Activated CD4-positive, alpha-beta T cell treated with anti-CD3 and anti-CD28 coated beads for 36 hours (primary cell): Measurements from ENCODE around the gene SPATA25. TPM values are rescaled to one million over a fixed set of nuclear protein-coding genes. Genes with fewer than 3 reads are reported as not detected.

Source experiments
- ATAC-seq: fragments of 200-7000 bp; cut with Tn5 transposase; one replicate; pipeline ENCODE4 v1.10.0; 2021; ENCODE audit warnings: mild to moderate bottlenecking, moderate library complexity
- CTCF ChIA-PET: fragments of 350-600 bp; sonication (Branson Sonifier 250); formaldehyde crosslinking; loops from one replicate; lab custom pipeline; 2021; ENCODE audit warnings: antibody characterized with exemption; lab: Charles Lee
- POLR2A ChIA-PET: fragments of 350-600 bp; sonication (Branson Sonifier 250); formaldehyde crosslinking; loops from one replicate; lab custom pipeline; 2021; ENCODE audit warnings: antibody characterized with exemption, inconsistent platforms; lab: Charles Lee
- DNase-seq: peaks from one replicate; pipeline ENCODE4 v3.0.0-alpha.2; 2020
- H3K27ac Mint-ChIP-seq: one replicate; pipeline ENCODE4 v1.8.0; 2021; ENCODE audit warnings: mixed read lengths
- H3K27me3 Mint-ChIP-seq: one replicate; pipeline ENCODE4 v1.8.0; 2021; ENCODE audit warnings: mixed read lengths
- H3K36me3 Mint-ChIP-seq: one replicate; pipeline ENCODE4 v1.8.0; 2021; ENCODE audit warnings: low read depth, mixed read lengths
- H3K4me1 Mint-ChIP-seq: one replicate; pipeline ENCODE4 v1.8.0; 2021; ENCODE audit warnings: mixed read lengths
- H3K4me3 Mint-ChIP-seq: one replicate; pipeline ENCODE4 v1.8.0; 2021; ENCODE audit warnings: mild to moderate bottlenecking, moderate library complexity, mixed read lengths
- H3K9me3 Mint-ChIP-seq: one replicate; pipeline ENCODE4 v1.8.0; 2021; ENCODE audit warnings: low read depth, mixed read lengths
- intact Hi-C, 2 experiments: fragments of 100-400 bp; cut with DNase I in 1 of 2; cut with micrococcal nuclease in 1 of 2; formaldehyde crosslinking; loops; one replicate each; pipeline versions ENCODE4 v1.14.2 to v1.15.1; 2022 to 2024; cut with DNase I, micrococcal nuclease
- total RNA-seq, 2 experiments: library from RNA; stranded (reverse); gene quantifications; one replicate each; pipeline ENCODE4 v1.2.3, GENCODE V29; 2021

Gene SPATA25
- total RNA-seq, 2 experiments from 2014 or later = 0.66 to 1.0 TPM

GRCh38 chr20:45912344-45912682 lies 24.9 kb upstream of the SPATA25 start:
- intact Hi-C loops = no loop called here
- H3K9me3 Mint-ChIP-seq = no peaks in the 10 kb centered on the region
- H3K27me3 Mint-ChIP-seq = peaks cover 21% of the 10 kb centered on the region
- H3K4me1 Mint-ChIP-seq = peaks cover 16% of the 10 kb centered on the region
- DNase-seq = no peak
- H3K27ac Mint-ChIP-seq = no peak overlapping the region
- POLR2A ChIA-PET = no interaction called here
- CTCF ChIA-PET = no interaction called here
- H3K4me3 Mint-ChIP-seq = peak overlapping the region; percentile 68
- ATAC-seq = no peak
- H3K36me3 Mint-ChIP-seq = no peaks in the 10 kb centered on the region

GRCh38 chr20:45911486-45912343 lies 24.3 kb upstream of the SPATA25 start, which contains the start of gene PLTP:
TSS of gene PLTP (minus strand) at chr20:45912155. CDS start at chr20:45911452, 703 bp downstream.
- Mint-ChIP-seq H3K4me1 (peaks cover 16% of the 10 kb centered on the region), H3K27ac (peak within 1 kb of the TSS; percentile 71), H3K9me3 (no peaks in the 10 kb centered on the region), H3K27me3 (peaks cover 19% of the 10 kb centered on the region), H3K36me3 (no peaks in the 10 kb centered on the region), H3K4me3 (peak within 1 kb of the TSS; percentile 68)
- peak; percentile 50 for DNase-seq
- ATAC-seq = no peak
- CTCF ChIA-PET = interaction anchor here (1.0 to 1.1 kb wide), 2 partner anchors 23 to 61 kb away, joined by 3 to 5 read pairs; no protein-coding TSS in a partner anchor
- POLR2A ChIA-PET = no interaction called here
- intact Hi-C loops = loop anchor here (1.0 kb wide), 6 partner anchors 20 to 453 kb away; partner anchors contain the start of genes ACOT8 (in 2 of the 2), ZSWIM3 (in 2 of the 2), CTSA (in 1 of the 2) and NEURL2 (in 1 of the 2)

- H3K4me3 Mint-ChIP-seq = peak overlapping the region; percentile 68
- H3K4me1 Mint-ChIP-seq = peaks cover 16% of the 10 kb centered on the region
- no peaks in the 10 kb centered on the region for H3K36me3 Mint-ChIP-seq
- DNase-seq = peak; percentile 98
- H3K27me3 Mint-ChIP-seq = peaks cover 12% of the 10 kb centered on the region
- H3K27ac Mint-ChIP-seq = peak overlapping the region; percentile 80
- no peaks in the 10 kb centered on the region for H3K9me3 Mint-ChIP-seq
- peak; percentile 92 for ATAC-seq
- ChIA-PET CTCF (interaction anchor here (0.7 to 1.5 kb wide), 5 partner anchors 9 to 112 kb away, joined by 3 to 5 read pairs (median 3); no protein-coding TSS in a partner anchor), POLR2A (interaction anchor here (0.7 kb wide), 1 partner anchor 33 kb away, joined by 5 read pairs; no protein-coding TSS in a partner anchor)
- intact Hi-C loops = loop anchor here (1.0 kb wide), 7 partner anchors 20 to 453 kb away; partner anchors contain the start of genes ACOT8 (in 2 of the 2), UBE2C (in 2 of the 2), ZSWIM3 (in 2 of the 2) and CTSA (in 1 of the 2)
Measured at GRCh38 chr20:45910670-45911485, 23.5 kb upstream of the SPATA25 start.

- Mint-ChIP-seq H3K27me3 (peaks cover 12% of the 10 kb centered on the region), H3K27ac (no peak overlapping the region), H3K4me3 (peak overlapping the region; percentile 68), H3K4me1 (peaks cover 16% of the 10 kb centered on the region), H3K9me3 (no peaks in the 10 kb centered on the region), H3K36me3 (no peaks in the 10 kb centered on the region)
- intact Hi-C loops = loop anchor here (1.0 kb wide), 3 partner anchors 25 to 98 kb away; partner anchors contain the start of genes UBE2C (in 1 of the 2) and ZSWIM1 (in 1 of the 2)
- ATAC-seq = no peak
- ChIA-PET CTCF (interaction anchor here (1.1 to 1.5 kb wide), 3 partner anchors 21 to 111 kb away, joined by 3 to 5 read pairs (median 4); no protein-coding TSS in a partner anchor), POLR2A (interaction anchor here (0.7 kb wide), 1 partner anchor 34 kb away, joined by 5 read pairs; no protein-coding TSS in a partner anchor)
- DNase-seq = no peak
Measured at GRCh38 chr20:45909817-45910669, 22.6 kb upstream of the SPATA25 start.

GRCh38 chr20:45909336-45909808 lies 21.9 kb upstream of the SPATA25 start:
- Mint-ChIP-seq H3K4me3 (no peak overlapping the region), H3K9me3 (no peaks in the 10 kb centered on the region), H3K27me3 (peaks cover 9% of the 10 kb centered on the region), H3K27ac (no peak overlapping the region), H3K4me1 (peaks cover 16% of the 10 kb centered on the region), H3K36me3 (no peaks in the 10 kb centered on the region)
- no peak for ATAC-seq
- ChIA-PET POLR2A (no interaction called here), CTCF (interaction anchor here (1.5 kb wide), 2 partner anchors 50 to 111 kb away, joined by 3 to 4 read pairs; no protein-coding TSS in a partner anchor)
- intact Hi-C loops = no loop called here
- DNase-seq = no peak

- H3K36me3 Mint-ChIP-seq = no peaks in the 10 kb centered on the region
- intact Hi-C loops = no loop called here
- ChIA-PET CTCF (interaction anchor here (1.0 kb wide), 1 partner anchor 15 kb away, joined by 3 read pairs; no protein-coding TSS in a partner anchor), POLR2A (no interaction called here)
- no peak overlapping the region for H3K4me3 Mint-ChIP-seq
- H3K9me3 Mint-ChIP-seq = no peaks in the 10 kb centered on the region
- DNase-seq (no peak), ATAC-seq (no peak)
- peaks cover 4% of the 10 kb centered on the region for H3K27me3 Mint-ChIP-seq
- H3K4me1 Mint-ChIP-seq = peaks cover 16% of the 10 kb centered on the region
- H3K27ac Mint-ChIP-seq = no peak overlapping the region
Measured at GRCh38 chr20:45908084-45908483, 20.7 kb upstream of the SPATA25 start.

GRCh38 chr20:45907219-45907948 lies 20.0 kb upstream of the SPATA25 start:
- Mint-ChIP-seq H3K4me3 (no peak overlapping the region), H3K27me3 (peaks cover 2% of the 10 kb centered on the region), H3K9me3 (no peaks in the 10 kb centered on the region), H3K27ac (no peak overlapping the region), H3K36me3 (no peaks in the 10 kb centered on the region), H3K4me1 (peaks cover 13% of the 10 kb centered on the region)
- DNase-seq = no peak
- intact Hi-C loops = no loop called here
- ChIA-PET POLR2A (no interaction called here), CTCF (interaction anchor here (1.0 kb wide), 1 partner anchor 15 kb away, joined by 3 read pairs; no protein-coding TSS in a partner anchor)
- no peak for ATAC-seq

- CTCF ChIA-PET = interaction anchor here (0.7 to 1.0 kb wide), 4 partner anchors 18 to 109 kb away, joined by 3 to 4 read pairs (median 3); no protein-coding TSS in a partner anchor
- POLR2A ChIA-PET = interaction anchor here (0.5 to 0.6 kb wide), 2 partner anchors 109 to 211 kb away, joined by 7 read pairs; no protein-coding TSS in a partner anchor
Measured at GRCh38 chr20:45905505-45906079, 18.2 kb upstream of the SPATA25 start.

More at GRCh38 chr20:45905505-45906079, 18.2 kb upstream of the SPATA25 start:
- Mint-ChIP-seq H3K36me3 (no peaks in the 10 kb centered on the region), H3K4me3 (no peak overlapping the region), H3K9me3 (no peaks in the 10 kb centered on the region), H3K27me3 (no peaks in the 10 kb centered on the region), H3K27ac (no peak overlapping the region), H3K4me1 (peaks cover 2% of the 10 kb centered on the region)
- ATAC-seq (no peak), DNase-seq (no peak)
- intact Hi-C loops = no loop called here
